Hindlimb muscle (tissue), 1 donor: ENCODE measurements around the gene ADAM33. TPM values are rescaled to one million over a fixed set of nuclear protein-coding genes. Genes with fewer than 3 reads are reported as not detected.

Experiments used
- DNase-seq: peaks from one replicate; pipeline ENCODE4 v3.0.0-alpha.2; 2013
- polyA plus RNA-seq: library from polyadenylated mRNA; unstranded; fragments of 120-200 nt; gene quantifications from one replicate; pipeline ENCODE4 v1.2.1, GENCODE V29; 2013; ENCODE audit not compliant: insufficient read length

ADAM33 gene
- polyA plus RNA-seq, 1 donor = 61.5 TPM

DNA sequence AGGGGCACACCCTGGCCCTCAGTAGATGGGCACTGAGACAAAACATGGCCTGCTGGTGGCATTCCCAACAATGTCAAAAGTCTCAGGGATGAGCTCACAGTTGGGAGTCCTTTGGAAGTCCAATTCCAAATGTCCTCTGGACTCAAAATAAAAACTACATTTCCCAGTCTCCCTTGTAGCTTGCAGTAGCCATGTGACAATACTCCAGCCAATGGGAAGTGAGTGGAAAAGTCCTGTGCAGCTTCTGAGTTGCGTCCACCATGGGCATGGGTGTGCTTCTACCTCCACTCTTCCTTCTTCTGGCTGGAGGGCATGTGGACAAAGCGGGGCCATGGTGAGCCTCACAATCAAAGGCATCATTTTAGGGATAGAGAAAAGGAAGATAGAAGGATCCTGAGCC is 5.8 kb upstream of the ADAM33 start:
- DNase-seq = peak; percentile 59

DNA sequence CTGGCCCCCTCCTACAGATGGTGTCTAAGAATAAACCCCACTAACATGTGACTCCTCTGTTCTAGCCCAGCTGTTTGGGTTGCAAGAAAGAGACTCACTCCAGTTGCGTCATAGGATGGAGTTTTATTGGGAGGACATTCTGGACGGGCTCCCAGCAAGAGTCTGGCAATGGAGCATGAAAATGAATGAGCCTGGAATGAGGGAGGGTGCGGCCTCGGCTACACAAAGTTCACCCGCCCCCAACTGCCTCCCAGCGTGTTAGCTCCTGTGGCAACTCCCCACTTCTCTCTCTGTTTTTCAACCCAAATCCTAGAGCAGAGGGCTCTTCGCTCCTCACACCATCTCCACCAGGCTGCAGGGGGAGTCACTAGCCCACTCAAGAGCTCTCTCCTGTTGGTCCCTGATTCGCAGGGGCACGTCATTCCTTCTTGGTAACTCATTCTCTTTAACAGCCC is 5.1 kb upstream of the ADAM33 start:
- DNase-seq = peak; percentile 93

DNA sequence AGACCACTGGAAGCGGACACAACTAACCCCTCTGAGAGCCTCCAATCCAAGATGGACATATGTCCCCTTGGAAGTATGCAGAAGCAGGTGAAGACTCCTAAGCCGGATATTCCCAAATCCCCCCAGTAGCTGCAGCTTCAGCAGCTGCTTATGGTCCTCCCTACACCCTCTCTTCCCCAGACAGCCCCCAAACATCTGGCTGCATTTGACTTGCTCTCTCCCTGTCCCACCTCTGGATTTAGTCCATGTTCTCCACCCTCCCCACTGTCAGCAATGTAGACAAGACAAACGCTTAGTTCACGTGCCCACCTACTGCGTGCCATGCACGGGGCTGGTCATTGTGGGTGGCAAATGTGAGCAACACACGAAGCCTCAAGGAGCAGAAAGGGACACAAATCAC is 4.6 kb upstream of the ADAM33 start:
- DNase-seq = no peak

DNA sequence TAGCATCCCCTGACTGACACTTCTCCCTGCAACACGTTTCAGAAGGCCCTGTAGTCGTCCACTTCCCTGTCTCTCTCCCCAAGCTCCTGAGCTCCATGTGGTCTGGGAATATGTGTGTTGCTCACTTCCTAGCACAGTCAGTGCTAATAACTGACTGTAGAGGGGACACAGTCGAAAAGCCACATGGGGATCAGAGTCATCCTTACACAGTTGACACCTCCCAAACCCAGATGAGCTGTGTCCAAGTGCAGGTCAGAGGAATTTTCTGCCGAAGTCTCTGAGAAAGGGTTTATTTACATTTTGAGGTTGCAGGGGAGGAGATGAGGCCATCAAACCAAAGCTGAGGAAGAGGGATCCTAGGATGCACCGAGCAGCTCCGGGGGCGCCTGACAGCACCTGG is 3.5 kb upstream of the ADAM33 start:
- no peak for DNase-seq

DNA sequence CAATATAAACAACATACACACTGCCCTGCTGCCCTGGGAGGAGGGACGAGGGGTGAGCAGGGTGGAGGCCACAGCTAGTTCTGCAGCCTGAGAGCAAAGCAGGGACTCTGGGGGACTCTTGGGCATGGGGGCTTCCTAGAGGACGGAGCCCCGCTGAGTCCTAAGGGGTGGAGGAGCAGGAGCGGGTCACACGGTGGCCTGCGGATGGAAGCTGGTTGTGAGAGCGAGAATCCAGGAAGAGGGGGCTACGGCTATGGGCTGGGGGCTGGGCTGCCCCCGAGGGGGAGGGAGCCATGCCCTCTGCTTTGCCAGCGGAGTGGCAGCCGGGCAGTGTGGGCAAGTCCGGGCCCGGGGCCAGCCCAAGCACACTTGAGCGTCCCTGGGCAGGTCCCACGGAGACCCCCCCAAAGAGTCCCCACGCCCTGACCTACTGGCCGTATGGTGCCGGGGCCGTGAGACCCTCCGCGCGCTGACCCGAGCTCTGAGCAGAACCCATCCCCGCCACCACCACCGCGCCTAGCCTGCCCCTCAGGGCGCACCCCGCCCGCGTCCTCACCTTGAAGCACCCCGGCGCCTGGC is 369 bp downstream of the ADAM33 start:
- no peak for DNase-seq

DNA sequence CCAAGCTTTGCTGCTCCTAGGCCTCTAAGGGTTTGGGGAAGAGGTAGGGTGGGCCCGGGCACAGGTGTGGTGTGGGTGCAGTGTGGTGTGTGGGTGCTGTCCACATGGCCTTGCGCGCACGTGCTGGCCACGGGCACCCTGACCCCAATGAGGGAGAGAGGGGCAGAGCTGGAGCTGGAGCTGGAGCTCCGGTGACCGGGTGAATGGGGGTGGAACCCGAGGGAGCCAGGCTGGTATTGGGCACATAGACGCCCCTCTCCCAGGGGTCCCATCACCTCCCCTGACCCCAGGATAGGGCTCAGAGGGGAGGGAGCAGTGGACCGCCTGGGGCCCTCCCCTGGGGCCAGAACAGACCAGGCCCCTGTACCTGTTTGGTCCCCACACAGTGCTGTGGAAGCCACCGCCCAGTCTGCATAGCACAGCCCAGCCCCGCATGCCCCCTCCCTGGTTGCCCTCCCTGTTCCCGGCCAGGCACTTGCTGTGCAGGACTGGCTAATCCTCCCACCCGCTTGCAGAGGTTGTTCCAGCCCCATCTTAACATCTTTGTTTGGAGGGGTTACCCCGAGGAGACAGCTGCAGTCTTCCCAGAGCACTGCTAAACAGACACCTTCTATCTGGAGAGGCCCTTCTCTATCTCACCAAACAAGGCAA is 984 bp downstream of the ADAM33 start:
- no peak for DNase-seq

DNA sequence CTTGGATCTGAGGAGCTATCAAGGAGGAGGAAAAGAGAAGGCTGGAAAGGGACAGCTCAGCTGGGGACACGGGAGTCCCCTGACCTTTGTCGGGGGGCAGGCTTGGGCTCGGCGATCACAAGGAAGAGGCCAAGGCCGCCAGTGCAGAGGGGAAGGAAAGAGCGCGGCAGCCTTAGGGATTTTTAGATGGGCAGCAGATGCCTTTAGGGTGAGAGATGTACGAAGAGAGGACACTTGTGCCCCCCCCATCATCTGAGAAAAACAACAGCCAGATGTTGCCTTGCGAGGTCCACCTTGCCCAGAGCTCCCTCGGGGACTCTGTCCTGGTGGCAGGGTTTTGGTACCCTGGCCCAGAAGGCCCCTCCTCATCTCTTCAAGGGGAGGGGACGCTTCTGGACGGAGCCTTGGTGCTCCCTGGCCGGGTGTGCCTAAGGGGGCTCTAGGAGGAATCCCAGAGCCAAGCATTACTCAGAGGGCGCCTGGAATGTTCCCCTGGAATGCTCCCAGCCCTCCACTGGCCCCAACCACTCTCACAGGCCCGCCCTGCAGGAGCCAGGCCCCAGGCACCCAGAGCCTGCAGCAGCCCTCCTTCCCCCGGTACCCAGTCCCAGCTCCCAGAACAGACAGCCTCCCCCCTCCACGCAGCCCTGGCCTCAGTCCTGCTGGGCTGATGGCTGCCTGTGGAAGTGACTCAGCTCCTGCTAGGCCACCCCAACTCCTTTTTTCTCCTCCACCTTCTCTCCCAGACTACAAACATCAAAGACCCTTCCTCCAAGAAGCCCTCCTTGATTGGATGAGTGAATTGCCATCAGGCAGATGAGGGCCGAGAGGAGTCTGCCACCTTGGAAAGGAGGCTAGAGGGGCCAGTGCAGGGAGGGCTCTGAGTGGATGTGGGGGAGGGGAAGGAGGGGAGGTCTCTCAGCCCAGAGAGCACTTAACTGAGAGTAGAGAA is 1.8 kb downstream of the ADAM33 start:
- no peak for DNase-seq

DNA sequence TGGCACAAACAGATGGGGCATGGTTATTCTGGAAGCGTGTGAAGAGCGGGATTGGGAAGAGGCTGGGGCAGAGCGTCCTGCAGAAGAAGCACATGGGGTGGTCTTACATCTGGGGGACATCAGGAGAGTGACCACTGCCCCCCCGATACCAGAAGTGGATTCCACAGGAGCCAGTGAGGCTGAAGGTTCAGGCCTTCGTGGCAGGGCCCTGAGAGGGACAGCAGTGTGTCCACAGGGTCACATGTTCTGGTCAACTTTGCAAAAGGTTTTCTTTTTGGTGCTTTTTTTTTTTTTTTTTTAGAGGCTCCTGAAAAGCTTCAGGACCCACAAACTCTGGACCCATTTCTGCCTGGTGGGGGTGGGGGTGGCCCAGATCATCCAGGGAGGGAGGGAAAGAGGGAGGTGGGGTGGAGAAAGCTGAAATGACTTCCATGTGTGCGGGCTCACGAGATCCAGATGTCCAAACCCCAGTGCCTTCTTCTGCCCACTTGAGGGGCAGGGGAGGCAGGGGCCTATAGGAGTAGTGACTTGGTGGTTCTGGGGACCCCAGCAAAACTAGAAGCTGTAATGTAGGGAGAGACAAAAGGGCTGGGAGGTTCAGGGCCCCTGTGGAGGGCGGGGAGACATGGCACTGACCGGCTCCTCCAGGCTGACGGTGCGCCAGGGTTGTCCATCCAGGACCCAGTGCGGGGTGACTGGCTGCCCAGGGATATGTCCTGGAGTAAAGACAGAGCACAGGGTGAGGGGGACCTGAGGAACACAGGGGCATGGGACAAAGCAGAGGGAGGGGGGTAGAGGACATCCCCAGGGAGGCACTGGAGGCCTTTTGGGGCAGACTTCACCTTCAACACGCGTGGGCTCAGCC is 2.7 kb downstream of the ADAM33 start:
- no peak for DNase-seq

DNA sequence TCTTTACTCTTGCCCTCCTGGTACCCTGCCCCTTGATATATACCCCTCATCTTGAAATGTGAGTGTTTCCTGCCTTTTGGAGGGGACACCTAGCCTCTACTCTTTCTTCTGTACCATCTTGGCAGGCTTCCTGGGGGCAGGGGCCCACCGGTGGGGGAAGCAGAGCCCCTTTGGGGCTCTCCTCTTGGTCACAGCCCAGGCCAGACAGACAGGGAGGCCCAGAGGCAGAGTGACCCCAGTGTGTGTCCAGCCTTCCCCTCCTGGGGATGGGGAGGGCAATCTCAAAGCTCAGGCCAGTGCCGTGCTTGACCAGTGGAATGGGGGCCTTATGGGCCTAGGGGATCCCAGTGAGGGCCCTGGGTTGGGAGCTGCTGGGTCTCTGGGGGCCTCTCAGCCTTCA is 3.6 kb downstream of the ADAM33 start:
- no peak for DNase-seq

DNA sequence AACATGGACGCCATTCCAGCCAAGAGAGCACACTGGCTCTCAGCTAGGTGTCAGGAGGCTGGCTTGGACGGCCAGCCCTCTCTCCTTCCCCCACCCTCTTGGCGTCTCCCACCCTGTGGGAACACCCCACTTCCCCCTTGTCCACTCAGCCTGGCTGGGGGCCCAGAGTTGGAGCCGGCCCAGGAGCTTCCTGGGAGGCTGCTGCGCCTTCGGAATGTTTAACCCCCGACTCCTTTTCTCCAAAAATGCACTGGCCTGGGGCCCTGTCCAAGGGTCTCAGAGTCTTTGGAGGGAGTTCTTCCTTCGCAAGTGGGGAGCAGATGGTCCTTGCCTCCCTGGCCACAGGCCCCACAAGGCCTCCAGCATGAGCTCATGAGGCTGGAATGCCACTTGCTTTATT is 4.1 kb downstream of the ADAM33 start:
- DNase-seq = peak; percentile 64

DNA sequence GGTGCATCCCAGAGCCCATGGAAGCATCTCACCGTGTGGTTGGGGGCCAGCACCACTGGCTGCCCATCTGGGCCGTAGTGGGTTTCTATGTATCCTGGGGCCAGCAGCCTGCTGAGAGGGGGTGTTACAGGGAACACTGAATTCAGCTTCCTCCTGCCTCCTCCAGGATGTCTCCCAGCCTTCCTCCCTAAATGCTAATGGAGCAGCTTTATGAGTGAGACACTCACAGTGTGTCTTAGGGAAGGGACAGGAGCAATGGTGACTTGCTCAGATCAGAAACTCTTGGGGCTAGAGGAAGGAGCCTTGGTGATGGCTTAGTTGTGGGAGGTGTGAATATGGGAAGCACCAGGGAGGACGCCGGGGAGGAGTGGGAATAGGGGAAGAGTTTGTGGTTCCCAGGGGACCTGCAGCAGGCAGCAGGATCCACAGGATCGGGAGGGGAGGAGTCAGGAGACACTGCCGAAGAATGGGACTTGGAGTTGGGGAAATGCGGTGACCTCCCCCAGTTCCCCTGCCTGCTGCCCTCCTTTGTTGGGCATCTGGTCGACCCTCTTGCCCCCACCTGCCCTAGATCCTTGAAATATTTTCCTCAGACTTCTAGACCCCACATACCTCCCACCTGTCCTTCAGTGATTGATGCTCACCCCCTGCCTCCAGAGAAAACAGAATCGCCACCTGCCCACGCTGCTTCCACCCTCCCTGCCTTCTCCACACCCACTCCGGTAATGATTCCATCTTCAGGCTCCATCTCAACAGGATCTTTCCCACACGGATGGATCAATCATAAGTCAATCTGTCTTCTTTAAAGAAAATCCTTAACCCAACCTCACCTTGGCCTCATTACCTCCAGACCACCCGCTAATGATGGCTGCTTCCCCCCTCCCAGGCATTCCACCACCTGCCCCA is 6.6 kb downstream of the ADAM33 start:
- DNase-seq = no peak

DNA sequence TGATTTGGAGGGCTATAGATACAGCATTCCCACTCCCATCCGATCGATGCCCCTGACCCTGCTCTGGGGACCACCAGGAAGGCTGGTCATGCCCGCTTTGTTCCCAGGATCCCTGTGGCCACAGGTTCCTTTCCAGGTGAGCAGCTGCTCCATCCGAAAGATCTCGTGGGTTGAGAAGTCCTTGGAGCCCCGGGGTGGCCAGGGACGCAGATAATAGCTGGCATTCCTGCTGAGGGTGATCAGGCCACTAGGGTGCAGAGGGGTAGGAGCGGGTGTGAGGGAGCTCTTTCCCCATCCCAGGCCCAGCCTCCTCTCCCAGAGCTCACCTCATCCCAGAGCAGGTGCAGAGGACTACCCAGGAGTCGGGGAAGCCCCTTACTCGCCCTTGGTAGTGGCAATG is 7.4 kb downstream of the ADAM33 start:
- DNase-seq = no peak

DNA sequence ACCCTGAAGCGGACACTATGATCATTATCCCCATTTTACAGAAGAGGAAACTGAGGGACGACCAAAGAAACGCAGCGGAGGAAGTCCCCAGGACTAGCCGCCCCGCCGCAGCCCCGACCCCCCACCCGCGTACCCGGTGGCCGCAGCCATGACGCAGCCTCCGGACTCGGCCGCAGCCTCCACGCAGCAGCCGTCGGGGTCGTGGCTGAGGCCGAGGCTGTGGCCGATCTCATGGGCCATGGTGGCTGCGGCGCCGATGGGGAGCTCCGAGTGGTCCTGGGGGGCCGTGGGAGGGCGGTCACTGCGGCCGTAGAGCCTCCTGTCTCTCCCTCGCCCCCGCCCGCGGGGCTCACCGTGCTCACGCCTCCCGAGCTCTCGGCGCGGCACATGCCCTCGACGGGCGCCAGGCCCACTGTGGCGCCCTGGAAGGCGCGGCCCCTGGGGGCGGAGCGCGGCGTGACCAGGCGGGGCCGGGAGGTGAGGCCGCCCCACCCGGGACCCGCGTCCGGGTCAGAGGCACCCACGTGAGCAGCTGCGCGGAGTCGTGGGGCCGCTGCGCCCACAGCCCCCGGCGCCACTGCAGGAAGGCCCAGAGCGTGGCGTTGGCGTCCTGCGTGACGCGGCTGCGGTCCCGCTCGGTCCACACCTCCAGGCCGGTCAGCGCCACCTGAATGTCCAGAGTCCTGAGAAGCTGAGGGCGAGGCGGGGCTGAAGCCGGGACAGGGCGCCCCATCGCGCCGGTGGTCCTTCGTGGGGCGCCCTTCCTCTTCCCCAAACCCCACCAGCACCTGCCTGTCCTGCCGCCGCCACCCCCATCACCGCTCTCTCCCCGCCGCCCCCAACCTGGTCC is 8.4 kb downstream of the ADAM33 start:
- no peak for DNase-seq

DNA sequence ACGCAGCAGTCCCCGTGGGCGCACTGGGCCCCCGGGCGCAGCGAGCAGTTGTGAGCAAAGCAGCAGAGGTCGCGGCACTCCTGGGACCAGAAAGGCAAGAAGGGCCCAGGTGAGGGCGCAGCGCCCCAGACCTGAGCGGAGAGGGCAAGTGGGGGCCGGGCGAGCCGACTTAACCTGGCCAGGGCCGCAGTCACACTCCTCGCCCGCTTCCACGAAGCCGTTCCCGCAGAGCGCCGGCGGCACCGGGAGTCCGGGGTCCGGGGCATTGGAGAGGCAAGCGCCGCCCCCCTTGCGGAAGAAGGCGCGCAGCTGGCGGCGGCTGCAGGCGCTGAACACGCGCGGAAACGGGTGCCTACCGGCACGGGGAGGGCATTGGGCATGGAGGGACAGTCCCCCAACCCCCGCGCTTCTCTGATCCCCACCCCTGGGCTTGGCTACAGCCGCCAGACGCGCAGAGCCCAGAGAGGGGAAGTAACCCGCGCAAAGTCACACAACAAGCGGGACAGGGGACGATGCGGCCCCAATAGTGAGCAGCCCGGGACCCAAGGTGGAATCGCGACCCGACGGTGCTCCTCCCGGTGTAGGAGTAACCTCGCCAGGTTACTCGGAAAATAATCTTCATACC is 9.2 kb downstream of the ADAM33 start:
- no peak for DNase-seq

DNA sequence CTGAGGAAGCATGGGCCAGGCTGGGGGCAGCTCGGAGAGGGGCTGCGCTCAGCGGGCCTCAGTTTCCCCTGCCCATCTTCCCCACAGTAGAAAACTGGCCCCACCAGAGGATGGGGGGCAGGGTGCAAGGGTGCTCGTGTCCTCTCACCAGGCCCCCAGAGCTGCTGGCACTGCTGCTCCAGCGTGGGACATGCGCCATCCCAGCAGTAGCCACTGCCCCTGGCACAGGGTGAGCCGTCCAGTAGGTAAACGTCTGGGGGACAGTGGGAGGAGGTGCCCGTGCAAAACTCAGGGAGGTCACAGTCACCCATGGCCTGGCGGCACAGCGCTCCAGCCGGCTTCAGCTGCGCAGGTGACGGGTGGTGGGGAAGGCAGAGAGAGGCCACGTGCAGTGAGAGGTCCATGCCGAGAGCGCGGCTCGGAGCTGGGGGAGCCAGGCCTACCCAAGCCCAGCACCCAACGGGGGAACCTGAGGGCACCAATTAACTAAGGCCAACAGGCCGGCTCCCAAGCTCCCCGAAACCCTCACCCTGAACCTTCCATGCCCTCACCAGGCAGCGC is 9.7 kb downstream of the ADAM33 start:
- DNase-seq = no peak

DNA sequence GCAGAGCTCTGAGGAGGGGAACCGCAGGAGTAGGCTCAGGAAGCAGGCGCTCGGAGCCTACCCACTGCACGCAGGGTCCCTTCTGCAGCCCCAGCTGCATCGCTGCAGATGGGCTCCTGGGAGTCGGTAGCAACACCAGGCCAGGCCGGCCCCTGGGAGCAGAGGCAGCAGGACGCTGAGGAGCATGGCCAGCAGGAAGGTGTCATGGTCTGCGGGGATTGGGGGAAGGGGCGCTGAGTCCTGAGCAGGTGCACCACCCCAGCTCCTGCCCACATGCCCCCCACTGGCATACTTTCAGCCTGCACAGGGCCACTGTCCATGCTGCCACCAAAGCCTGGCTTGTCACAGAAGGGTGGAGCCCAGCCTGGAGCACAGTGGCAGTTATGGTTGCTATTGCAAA is 10.9 kb downstream of the ADAM33 start:
- DNase-seq = no peak

DNA sequence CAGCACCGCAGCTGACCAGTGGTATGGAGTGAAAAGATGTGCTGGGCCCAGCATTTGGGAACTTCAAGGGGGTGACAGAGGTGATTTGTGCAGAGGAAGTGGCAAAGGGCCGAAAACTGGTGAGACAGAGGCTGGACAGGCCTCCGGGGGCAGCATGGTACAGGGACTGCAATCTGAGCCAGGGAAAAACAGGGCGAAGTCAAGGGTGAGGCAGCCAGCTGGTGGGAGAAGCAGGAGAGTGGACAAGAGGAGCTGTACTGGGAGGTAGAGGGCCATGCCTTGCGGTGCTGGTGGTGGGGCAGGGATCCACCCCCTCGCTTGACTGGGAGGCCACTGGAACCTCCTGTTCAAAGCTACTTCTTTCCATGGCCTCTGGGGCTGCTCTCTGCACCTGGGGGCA is 11.3 kb downstream of the ADAM33 start:
- no peak for DNase-seq

DNA sequence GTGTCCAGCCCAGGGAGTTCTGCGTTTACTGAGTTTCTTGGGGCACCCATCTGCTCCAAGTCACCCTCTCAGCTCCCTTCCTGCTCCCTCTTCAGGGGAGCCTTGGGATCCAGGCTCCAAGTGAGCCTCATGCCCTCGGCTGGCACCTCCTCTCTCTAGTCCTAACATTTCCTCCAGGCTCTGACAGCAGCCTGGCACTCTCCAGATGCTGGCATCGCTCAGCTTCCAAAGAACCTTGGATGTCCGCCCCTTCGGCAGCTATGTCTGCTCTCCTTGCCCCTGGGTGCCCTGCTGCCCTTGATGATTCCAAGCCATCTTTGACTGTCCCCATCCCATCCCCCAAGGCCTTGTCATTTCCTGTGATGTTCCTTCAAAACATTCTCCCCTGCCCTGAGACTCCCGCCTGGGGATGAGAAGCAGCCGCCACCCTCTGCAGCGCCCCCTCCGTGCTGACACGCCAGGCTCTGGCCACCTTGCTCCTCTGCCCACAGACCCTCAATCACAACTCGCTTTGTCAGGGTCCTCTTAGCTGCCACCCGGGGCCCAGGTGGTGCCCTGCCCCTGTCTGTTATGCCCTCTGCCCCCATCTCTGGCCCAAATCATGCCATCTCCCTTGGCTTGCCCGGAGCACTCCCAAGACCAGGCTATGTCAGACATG is 12.0 kb downstream of the ADAM33 start:
- DNase-seq = no peak

DNA sequence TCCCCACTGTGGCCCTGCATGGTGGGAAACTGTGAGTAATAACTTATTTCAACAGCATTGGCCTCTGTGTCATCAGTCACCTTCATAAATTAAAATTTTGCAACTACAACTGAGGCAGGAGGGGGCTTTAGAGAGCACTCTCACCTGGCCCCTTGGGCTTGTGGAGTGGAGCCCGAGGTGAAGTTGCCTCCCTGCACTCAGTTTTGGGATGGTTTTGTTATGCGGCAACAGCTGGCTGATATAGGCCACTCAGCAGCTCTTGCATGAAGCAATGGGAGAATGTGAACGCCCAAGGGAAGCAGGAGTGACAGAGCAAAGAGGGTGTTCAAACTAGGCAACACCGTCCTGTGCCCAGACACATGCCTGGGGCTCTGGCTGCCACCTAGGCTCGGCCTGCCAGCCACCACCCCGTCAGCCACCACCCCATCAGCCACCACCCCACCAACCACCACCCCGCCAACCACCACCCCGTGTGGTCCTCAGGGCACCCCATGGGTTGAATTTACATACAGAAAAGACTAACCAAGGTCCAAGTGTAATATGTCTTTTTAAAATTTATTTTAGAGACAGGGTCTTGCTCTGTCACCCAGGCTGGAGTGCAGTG is 14.3 kb downstream of the ADAM33 start:
- DNase-seq = no peak
